Glomerular endothelial cell (primary cell): ENCODE results near the gene METRNL. TPM values are rescaled to one million over a fixed set of nuclear protein-coding genes. Genes with fewer than 3 reads are reported as not detected.
"Not testable (repeated sequence)": the region's sequence is repeated elsewhere in the genome, so short reads cannot be mapped to it uniquely, and the experiment has no call there.

Experiments used
- DNase-seq: peaks from one replicate; pipeline ENCODE4 v3.0.0-alpha.2; 2011; ENCODE audit warnings: low read depth, low spot score; ENCODE audit errors: extremely low read depth
- total RNA-seq: library from RNA; depleted of rRNA; stranded (reverse); fragments of >200 nt; gene quantifications from 2 replicates; pipeline ENCODE4 v1.2.3, GENCODE V29; 2015

The METRNL gene
- total RNA-seq, 1 donor from 2014 or later = 54.4 TPM

DNA sequence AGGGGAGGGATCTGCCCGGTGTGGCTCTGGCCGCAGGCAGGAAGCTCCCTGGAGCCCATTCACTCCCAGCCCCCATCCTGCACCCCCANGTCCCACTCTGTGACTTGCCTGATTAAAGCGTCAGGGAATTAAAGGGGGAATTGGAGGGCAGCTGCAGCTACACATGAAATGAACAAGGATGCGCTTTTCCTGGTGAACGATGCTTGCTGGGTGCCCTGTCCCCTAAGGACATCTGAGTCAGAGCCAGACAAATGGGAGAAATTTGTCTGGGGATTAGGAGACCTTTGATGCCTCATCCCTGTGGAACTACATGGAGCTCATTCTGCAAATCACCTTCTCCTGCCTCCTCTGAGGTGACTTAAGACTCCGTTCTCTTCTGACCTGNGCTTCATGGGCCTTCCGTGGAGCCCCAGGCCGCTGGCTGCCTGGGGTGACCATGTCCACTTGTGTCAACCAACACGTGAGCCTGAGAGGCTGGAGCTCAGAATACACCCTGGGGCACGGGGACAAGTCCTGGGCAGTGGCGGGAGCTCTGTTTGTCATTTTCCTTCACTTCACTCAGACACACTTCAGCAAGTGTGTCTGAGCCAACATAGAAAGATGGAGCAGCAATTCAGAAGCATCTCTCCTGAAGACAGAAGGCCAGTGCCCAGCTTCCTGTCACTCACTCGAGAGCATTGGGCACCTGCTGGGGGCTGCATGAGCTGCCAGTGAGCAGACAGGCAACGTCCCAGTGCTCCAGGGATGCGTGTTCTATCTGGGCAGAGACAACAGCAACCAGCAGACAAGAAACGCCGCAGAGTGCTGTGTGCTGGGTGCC lies 54.1 kb downstream of the METRNL start:
- no peak for DNase-seq

DNA sequence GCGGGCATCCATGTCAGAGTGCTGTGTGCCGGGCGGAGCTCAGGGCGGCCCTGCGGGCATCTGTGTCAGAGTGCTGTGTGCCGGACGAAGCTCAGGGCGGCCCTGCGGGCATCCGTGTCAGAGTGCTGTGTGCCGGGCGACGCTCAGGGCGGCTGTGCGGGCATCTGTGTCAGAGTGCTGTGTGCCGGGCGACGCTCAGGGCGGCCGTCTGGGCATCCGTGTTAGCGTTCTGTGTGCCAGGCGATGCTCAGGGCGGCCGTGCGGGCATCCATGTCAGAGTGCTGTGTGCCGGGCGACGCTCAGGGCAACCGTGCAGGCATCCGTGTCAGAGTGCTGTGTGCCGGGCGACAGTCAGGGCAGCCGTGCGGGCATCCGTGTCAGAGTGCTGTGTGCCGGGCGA lies 55.0 kb downstream of the METRNL start:
- not testable (repeated sequence) for DNase-seq

DNA sequence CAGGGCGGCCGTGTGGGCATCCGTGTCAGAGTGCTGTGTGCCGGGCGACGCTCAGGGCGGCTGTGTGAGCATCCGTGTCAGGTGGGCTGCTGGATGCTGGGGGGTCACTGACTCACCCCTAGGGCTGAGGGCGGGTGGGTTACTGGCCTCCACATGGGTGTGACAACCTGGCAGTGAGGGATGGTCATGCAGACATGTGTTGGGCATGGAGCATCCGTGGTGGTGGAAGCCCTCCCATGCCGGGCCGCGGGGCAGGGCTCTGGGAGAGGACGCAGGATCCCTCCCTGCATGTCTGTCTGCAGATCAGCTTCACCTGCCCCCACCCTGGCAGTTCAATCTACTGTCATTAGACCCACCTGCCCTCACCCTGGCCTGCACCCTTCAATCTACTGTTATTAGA lies 56.3 kb downstream of the METRNL start:
- DNase-seq = no peak

DNA sequence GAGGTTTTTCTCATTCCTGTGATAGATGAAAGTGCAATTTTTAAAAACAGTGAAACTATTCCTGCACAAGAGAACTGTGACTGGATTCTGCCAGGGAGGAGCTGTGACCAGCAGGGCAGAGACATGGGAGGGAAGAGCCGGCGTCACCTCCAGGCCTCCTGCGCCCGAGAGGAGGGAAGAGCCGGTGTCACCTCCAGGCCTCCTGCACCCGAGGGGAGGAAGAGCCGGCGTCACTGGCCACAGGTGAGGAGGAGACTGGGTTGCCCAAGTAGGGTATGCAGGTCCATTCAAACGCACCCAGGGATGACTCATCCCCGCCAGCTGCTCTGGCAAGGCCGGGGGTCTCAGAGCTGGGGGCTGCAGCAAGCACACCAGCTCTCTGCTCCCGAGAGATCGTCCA lies 56.7 kb downstream of the METRNL start:
- DNase-seq = no peak

DNA sequence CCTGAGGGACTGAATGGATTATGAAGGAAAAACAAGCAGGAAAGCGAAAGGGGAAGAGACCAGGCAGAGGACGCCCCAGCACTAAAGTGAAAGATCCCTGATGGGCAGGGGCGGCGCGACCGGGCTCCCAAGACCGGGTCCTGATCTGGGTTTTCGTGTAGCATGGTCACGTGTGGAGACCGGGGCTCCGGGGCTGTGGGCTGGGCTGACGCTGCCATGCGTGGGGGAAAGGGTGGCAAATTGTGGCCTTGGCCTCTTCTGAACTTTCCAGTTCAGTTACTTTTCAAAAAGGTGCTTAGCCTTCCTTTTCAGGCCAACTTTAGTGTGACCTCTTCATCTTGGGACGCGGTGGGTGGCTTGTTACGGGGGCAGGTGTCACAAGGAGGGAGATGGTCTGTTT lies 57.5 kb downstream of the METRNL start:
- no peak for DNase-seq

DNA sequence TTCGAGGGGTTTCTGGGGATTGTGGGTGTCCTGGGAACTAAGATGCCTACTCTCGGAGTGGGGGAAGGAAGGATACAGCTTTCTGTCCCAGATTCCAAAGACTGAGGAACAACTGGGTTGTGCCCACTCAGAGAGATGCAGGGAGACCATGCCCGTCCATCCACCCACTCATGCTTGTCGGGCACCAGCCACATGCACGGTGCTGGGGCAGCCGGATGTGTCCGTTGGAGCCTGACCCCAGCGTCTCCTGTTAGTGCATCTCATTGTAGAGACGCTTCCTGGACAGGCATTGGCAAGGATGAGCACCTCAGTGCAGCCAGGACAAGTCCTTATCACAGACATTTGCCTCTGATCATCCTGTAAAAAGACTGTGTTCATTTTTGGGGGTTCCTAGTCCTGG lies 58.1 kb downstream of the METRNL start:
- DNase-seq = no peak

DNA sequence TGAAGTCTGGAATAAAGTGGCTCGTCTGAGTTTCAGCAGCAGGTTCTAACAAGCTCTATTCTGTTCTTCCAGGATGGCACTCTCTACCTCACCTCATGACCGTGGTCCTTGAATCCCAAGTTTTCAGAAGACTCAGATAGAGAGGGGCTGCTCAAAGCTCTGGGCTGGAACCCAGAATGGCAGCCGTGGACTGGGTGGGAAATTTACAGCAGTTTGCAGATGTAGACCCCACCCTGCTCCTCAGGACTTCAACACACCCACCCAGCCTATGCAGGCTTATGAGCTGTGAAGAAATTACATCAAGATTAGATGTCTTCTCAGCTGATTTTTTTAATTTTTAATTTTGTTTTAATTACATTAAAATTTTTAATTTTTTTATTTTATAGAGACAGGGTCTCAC lies 59.4 kb downstream of the METRNL start:
- DNase-seq = no peak

DNA sequence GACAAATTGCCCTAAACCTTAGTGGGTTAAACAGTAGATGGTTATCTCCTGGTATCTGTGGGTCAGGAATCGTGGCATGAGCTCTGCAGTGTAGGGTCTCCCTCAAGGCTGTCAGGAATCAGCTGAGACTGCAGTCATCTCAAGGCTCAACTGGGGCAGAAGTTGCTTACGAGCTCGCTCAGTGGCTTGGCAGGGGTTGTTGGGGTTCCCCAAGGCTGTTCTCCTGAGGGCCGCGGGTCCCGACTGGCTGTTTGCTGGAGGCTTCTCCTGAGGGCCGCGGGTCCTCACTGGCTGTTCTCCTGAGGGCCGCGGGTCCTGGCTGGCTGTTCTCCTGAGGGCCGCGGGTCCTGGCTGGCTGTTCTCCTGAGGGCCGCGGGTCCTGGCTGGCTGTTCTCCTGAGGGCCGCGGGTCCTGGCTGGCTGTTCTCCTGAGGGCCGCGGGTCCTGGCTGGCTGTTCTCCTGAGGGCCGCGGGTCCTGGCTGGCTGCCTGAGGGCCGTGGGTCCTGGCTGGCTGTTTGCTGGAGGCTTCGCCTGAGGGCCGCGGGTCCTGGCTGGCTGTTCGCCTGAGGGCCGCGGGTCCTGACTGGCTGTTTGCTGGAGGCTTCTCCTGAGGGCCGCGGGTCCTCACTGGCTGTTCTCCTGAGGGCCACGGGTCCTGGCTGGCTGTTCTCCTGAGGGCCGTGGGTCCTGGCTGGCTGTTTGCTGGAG lies 60.3 kb downstream of the METRNL start:
- not testable (repeated sequence) for DNase-seq

DNA sequence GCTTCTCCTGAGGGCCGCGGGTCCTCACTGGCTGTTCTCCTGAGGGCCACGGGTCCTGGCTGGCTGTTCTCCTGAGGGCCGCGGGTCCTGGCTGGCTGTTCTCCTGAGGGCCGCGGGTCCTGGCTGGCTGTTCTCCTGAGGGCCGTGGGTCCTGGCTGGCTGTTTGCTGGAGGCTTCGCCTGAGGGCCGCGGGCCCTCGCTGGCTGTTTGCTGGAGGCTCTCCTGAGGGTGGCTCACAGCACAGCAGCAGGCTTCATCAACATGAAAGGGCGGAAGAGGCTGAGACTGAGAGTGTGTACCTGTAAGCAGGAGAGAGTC lies 60.8 kb downstream of the METRNL start:
- not testable (repeated sequence) for DNase-seq

DNA sequence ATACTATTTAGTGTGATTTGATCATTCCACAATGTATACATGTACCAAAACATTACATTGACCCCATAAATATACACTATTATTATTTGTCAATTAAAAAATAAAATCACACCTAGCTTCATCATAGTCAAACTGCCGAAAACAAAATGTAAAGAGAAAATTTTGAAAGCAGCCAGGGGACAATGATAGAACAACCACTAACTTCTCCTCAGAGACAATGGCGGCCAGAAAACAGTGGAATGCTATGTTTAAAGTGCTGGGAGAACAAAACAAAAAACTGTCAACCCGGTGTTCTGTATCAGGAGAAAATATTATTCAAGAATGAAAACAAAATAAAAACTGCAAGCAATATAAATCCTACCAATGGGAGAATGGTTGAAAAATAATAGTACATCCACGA lies 63.2 kb downstream of the METRNL start:
- no peak for DNase-seq

DNA sequence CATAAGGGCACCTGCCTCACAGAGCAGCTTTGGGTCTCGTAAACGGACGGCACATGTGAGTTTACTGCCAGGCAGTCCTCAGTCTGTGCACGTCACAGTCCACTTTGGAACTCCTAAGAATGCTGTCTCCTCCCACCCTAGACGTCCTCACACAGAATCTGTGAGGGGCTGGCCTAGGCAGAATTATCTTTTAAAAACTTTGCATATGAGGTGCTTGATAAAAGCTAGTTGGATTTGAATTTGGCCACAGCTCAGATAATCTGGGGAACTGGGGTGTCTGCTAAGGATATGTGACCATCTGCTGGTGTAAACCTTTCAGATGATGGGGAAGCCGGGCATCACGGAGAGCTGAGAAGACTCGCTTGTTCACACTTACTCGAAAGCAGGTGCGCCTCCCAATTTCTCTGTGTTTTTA lies 64.4 kb downstream of the METRNL start:
- DNase-seq = no peak

Other genes with a start within 250 kb of the METRNL start
- gene ZNF750, start 239.6 kb upstream of the METRNL start, total RNA-seq = 0.29 and 0.68 TPM in 2 replicates